HEK293 (cell line): ENCODE measurements around the gene SHROOM3.

Experiments used
- CTCF ChIA-PET: fragments of 350-600 bp; formaldehyde crosslinking; extraction: SDS; loops from one replicate; lab custom pipeline; 2021; ENCODE audit warnings: antibody characterized with exemption; lab: Yijun Ruan, JAX
- POLR2A ChIA-PET: fragments of 300-600 bp; formaldehyde crosslinking; extraction: SDS; loops from one replicate; lab custom pipeline; 2020; ENCODE audit warnings: antibody characterized with exemption, inconsistent platforms; lab: Yijun Ruan, JAX
- H3K27ac ChIP-seq: fragments of 200-500 bp; sonication (Bioruptor generic); 2 replicates; pipeline ENCODE4 v1.5.1; 2014; ENCODE audit warnings: low read depth, low read length, control low read depth, inconsistent platforms; ENCODE audit errors: extremely low read depth
- H3K36me3 ChIP-seq, 2 experiments: fragments of 200-500 bp in 1 of 2; sonication (Bioruptor generic) in 1 of 2; 1 replicate in 1 of 2; 2 replicates in 1 of 2; pipeline ENCODE4 v1.5.1; 2014 to 2017; ENCODE audit warnings: inconsistent platforms in 2 of 2, low read length in 2 of 2; ENCODE audit not compliant: control insufficient read depth in 2 of 2, insufficient read depth in 1 of 2
- H3K4me1 ChIP-seq: fragments of 200-500 bp; sonication (Bioruptor generic); 2 replicates; pipeline ENCODE4 v1.5.1; 2014; ENCODE audit warnings: mild to moderate bottlenecking, low read length, inconsistent platforms; ENCODE audit not compliant: control insufficient read depth, insufficient read depth
- H3K4me3 ChIP-seq: 2 replicates; pipeline ENCODE4 v1.5.1; 2011; ENCODE audit warnings: low read depth, mild to moderate bottlenecking, control low read depth, low read length, moderate library complexity
- H3K9me3 ChIP-seq: fragments of 200-500 bp; sonication (Bioruptor generic); 2 replicates; pipeline ENCODE4 v1.5.1; 2014; ENCODE audit warnings: low read depth, low read length, inconsistent platforms; ENCODE audit not compliant: control insufficient read depth, insufficient read depth
- KLF7 ChIP-seq: fragments of 450-650 bp; formaldehyde crosslinking; IDR thresholded peaks from 2 replicates; pipeline ENCODE4 v1.5.1; 2016; ENCODE audit warnings: missing biosample characterization, missing genetic modification characterization, borderline replicate concordance
- ZBTB21 ChIP-seq: fragments of 450-650 bp; formaldehyde crosslinking; IDR thresholded peaks from 2 replicates; pipeline ENCODE4 v1.5.1; 2017; ENCODE audit warnings: missing biosample characterization, missing genetic modification characterization
- ZNF132 ChIP-seq: fragments of 450-650 bp; formaldehyde crosslinking; IDR thresholded peaks from 2 replicates; pipeline ENCODE4 v1.5.1; 2017; ENCODE audit warnings: missing biosample characterization, missing genetic modification characterization, borderline replicate concordance
- ZNF155 ChIP-seq: fragments of 450-650 bp; formaldehyde crosslinking; IDR thresholded peaks from 2 replicates; pipeline ENCODE4 v1.5.1; 2016; ENCODE audit warnings: missing biosample characterization, missing genetic modification characterization
- ZNF202 ChIP-seq: fragments of 450-650 bp; formaldehyde crosslinking; IDR thresholded peaks from 2 replicates; pipeline ENCODE4 v1.5.1; 2016; ENCODE audit warnings: missing biosample characterization, missing genetic modification characterization, borderline replicate concordance
- ZNF426 ChIP-seq: fragments of 450-650 bp; formaldehyde crosslinking; IDR thresholded peaks from 2 replicates; pipeline ENCODE4 v1.5.1; 2017; ENCODE audit warnings: missing biosample characterization, missing genetic modification characterization, mild to moderate bottlenecking, inconsistent platforms, moderate library complexity
- ZNF514 ChIP-seq: fragments of 450-650 bp; formaldehyde crosslinking; IDR thresholded peaks from 2 replicates; pipeline ENCODE4 v1.5.1; 2016; ENCODE audit warnings: missing biosample characterization, missing genetic modification characterization
- ZNF560 ChIP-seq: fragments of 450-650 bp; formaldehyde crosslinking; IDR thresholded peaks from 2 replicates; pipeline ENCODE4 v1.5.1; 2017; ENCODE audit warnings: missing biosample characterization, missing genetic modification characterization, borderline replicate concordance
- ZNF621 ChIP-seq: fragments of 450-650 bp; formaldehyde crosslinking; IDR thresholded peaks from 2 replicates; pipeline ENCODE4 v1.5.1; 2017; ENCODE audit warnings: missing biosample characterization, missing genetic modification characterization
- ZSCAN16 ChIP-seq: fragments of 450-650 bp; formaldehyde crosslinking; IDR thresholded peaks from 2 replicates; pipeline ENCODE4 v1.5.1; 2016; ENCODE audit warnings: missing biosample characterization, missing genetic modification characterization
- TF ChIP-seq, protein P1 (sequence below): fragments of 450-650 bp; formaldehyde crosslinking; IDR thresholded peaks from 2 replicates; pipeline ENCODE4 v1.5.0; 2017; ENCODE audit warnings: missing biosample characterization, missing genetic modification characterization, borderline replicate concordance
- TF ChIP-seq, protein P2 (sequence below): fragments of 450-650 bp; formaldehyde crosslinking; IDR thresholded peaks from 2 replicates; pipeline ENCODE4 v1.5.1; 2016; ENCODE audit warnings: missing biosample characterization, missing genetic modification characterization
- TF ChIP-seq, protein P3 (sequence below): fragments of 450-650 bp; formaldehyde crosslinking; IDR thresholded peaks from 2 replicates; pipeline ENCODE4 v1.5.1; 2016; ENCODE audit warnings: missing biosample characterization, missing genetic modification characterization
- TF ChIP-seq, protein P4 (sequence below): fragments of 450-650 bp; formaldehyde crosslinking; IDR thresholded peaks from 2 replicates; pipeline ENCODE4 v1.5.1; 2016; ENCODE audit warnings: missing biosample characterization, missing genetic modification characterization

Gene SHROOM3

DNA sequence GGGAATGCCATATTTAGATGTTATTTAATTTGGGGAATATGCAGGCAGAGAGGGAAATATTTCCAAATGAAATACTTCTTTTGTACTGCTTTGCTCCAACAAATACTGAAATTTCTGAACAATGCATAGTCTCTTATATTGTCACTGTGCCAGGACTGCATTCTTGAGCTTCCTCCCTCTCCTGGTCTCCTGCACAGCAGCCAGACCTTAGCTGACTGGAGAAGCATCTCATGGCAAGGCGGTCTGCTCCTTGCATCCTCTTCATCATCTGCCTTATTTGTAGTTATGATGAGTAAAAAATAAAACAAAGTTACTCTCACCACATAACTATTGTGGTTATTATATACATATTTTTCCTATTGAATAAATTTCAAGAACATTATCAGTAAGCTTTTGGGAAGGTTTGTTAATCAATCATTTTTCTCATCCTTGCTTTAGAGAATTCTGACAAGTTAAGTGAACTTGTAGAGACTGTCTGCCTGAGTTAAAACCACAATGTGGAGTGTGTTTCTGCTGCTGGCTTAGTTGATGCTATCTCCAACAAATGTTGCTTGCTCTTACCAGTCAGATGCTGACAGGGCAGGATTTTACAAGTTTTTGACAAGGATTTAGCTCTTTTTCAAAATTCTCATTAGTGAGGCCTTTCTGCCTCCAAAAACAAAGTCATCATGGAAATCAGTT is 309.4 kb downstream of the SHROOM3 start:
- Histone ChIP-seq H3K27ac (no peak overlapping the region), H3K4me1 (0 out of 2 replicates have a peak, but pooled peaks cover 4% of the 10 kb centered on the region), H3K4me3 (no peak overlapping the region), H3K9me3 (no peaks in the 10 kb centered on the region), H3K36me3 (peaks cover 0 to 20% of the 10 kb centered on the region in 2 experiments; a peak in 1 of 3 replicates)
- TF ChIP-seq, protein P1, sequence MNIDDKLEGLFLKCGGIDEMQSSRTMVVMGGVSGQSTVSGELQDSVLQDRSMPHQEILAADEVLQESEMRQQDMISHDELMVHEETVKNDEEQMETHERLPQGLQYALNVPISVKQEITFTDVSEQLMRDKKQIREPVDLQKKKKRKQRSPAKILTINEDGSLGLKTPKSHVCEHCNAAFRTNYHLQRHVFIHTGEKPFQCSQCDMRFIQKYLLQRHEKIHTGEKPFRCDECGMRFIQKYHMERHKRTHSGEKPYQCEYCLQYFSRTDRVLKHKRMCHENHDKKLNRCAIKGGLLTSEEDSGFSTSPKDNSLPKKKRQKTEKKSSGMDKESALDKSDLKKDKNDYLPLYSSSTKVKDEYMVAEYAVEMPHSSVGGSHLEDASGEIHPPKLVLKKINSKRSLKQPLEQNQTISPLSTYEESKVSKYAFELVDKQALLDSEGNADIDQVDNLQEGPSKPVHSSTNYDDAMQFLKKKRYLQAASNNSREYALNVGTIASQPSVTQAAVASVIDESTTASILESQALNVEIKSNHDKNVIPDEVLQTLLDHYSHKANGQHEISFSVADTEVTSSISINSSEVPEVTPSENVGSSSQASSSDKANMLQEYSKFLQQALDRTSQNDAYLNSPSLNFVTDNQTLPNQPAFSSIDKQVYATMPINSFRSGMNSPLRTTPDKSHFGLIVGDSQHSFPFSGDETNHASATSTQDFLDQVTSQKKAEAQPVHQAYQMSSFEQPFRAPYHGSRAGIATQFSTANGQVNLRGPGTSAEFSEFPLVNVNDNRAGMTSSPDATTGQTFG (tag by site-specific recombination) = no peak
- TF ChIP-seq, protein P2, sequence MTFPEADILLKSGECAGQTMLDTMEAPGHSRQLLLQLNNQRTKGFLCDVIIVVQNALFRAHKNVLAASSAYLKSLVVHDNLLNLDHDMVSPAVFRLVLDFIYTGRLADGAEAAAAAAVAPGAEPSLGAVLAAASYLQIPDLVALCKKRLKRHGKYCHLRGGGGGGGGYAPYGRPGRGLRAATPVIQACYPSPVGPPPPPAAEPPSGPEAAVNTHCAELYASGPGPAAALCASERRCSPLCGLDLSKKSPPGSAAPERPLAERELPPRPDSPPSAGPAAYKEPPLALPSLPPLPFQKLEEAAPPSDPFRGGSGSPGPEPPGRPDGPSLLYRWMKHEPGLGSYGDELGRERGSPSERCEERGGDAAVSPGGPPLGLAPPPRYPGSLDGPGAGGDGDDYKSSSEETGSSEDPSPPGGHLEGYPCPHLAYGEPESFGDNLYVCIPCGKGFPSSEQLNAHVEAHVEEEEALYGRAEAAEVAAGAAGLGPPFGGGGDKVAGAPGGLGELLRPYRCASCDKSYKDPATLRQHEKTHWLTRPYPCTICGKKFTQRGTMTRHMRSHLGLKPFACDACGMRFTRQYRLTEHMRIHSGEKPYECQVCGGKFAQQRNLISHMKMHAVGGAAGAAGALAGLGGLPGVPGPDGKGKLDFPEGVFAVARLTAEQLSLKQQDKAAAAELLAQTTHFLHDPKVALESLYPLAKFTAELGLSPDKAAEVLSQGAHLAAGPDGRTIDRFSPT (tag by site-specific recombination) = no peak
- TF ChIP-seq ZNF514 = no peak
- no peak for TF ChIP-seq ZNF426 (tag by site-specific recombination)
- TF ChIP-seq KLF7 = no peak
- TF ChIP-seq ZSCAN16 (tag by site-specific recombination) = no peak
- TF ChIP-seq, protein P3, sequence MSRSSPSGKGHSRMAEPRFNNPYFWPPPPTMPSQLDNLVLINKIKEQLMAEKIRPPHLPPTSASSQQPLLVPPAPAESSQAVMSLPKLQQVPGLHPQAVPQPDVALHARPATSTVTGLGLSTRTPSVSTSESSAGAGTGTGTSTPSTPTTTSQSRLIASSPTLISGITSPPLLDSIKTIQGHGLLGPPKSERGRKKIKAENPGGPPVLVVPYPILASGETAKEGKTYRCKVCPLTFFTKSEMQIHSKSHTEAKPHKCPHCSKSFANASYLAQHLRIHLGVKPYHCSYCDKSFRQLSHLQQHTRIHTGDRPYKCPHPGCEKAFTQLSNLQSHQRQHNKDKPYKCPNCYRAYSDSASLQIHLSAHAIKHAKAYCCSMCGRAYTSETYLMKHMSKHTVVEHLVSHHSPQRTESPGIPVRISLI (tag by site-specific recombination) = no peak
- TF ChIP-seq ZNF132 (tag by site-specific recombination) = no peak
- TF ChIP-seq ZNF155 = no peak
- POLR2A ChIA-PET = no interaction called here
- CTCF ChIA-PET = interaction anchor here (0.6 to 1.5 kb wide), 6 partner anchors 15 to 640 kb away, joined by 3 to 4 read pairs (median 3); no protein-coding TSS in a partner anchor

DNA sequence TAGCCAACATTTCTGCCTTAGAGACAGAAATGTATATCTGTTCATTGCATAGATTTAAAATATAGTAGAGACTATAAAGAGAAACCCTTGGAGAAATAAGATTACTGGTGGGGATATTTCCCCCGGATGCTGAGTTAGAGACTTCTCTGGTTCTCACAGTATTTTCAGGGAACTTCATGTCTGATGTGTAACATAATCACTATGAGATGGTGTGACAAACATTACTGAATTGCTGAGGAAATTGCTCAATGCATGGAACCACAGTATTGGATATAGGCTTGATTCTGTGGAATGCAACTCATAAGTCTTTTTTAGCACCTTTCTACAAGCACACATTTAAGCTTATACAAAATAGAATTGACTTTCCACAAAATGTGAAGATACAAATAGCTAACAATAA is 310.2 kb downstream of the SHROOM3 start:
- no peak for TF ChIP-seq ZNF202
- no peak for TF ChIP-seq ZNF560 (tag by site-specific recombination)
- no peak for TF ChIP-seq ZBTB21 (tag by site-specific recombination)
- no peak for TF ChIP-seq KLF7
- no peak for TF ChIP-seq ZNF621 (tag by site-specific recombination)
- no peak for TF ChIP-seq ZNF426 (tag by site-specific recombination)
- TF ChIP-seq, protein P4, sequence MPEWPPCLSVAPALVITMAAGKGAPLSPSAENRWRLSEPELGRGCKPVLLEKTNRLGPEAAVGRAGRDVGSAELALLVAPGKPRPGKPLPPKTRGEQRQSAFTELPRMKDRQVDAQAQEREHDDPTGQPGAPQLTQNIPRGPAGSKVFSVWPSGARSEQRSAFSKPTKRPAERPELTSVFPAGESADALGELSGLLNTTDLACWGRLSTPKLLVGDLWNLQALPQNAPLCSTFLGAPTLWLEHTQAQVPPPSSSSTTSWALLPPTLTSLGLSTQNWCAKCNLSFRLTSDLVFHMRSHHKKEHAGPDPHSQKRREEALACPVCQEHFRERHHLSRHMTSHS (tag by site-specific recombination) = no peak
- TF ChIP-seq, all 188 proteins: peak for 0
- ChIA-PET CTCF (interaction anchor here (0.6 to 1.2 kb wide), 4 partner anchors 13 to 158 kb away, joined by 3 to 4 read pairs (median 4); no protein-coding TSS in a partner anchor), POLR2A (no interaction called here)
- no peak overlapping the region for H3K4me3 ChIP-seq
- 0 out of 2 replicates have a peak, but pooled peaks cover 4% of the 10 kb centered on the region for H3K4me1 ChIP-seq
- H3K9me3 ChIP-seq = no peaks in the 10 kb centered on the region
- peaks cover 0 to 11% of the 10 kb centered on the region in 2 experiments; a peak in 1 of 3 replicates for H3K36me3 ChIP-seq
- H3K27ac ChIP-seq = no peak overlapping the region
